SU-DHL-6 (cell line): Measurements from ENCODE around the gene CSF2RB.

Source experiments
- H2AFZ ChIP-seq: fragments of 200-600 bp; sonication (generic); 2 replicates; pipeline ENCODE4 v1.6.1; 2014; ENCODE audit warnings: low read depth, mild to moderate bottlenecking, moderate library complexity, mixed read lengths, antibody characterized with exemption, low read length; ENCODE audit not compliant: severe bottlenecking
- H3F3A ChIP-seq: fragments of 200-600 bp; shearing (Covaris generic); 2 replicates; pipeline ENCODE4 v1.6.0; 2016; ENCODE audit warnings: antibody characterized with exemption, mild to moderate bottlenecking; ENCODE audit not compliant: insufficient read depth
- H3K27ac ChIP-seq: fragments of 200-600 bp; sonication (generic); 2 replicates; pipeline ENCODE4 v1.5.1; 2016; ENCODE audit warnings: low read depth, mild to moderate bottlenecking, low read length, moderate library complexity, mixed read lengths
- H3K27me3 ChIP-seq: fragments of 200-600 bp; sonication (generic), shearing (Covaris generic); 2 replicates; pipeline ENCODE4 v1.6.0; 2014; ENCODE audit warnings: mild to moderate bottlenecking, low read length
- H3K36me3 ChIP-seq: fragments of 200-600 bp; sonication (generic); 2 replicates; pipeline ENCODE4 v1.6.1; 2014; ENCODE audit warnings: mild to moderate bottlenecking, low read length, mixed read lengths
- H3K4me2 ChIP-seq: fragments of 300-600, 200-600 bp; shearing (Covaris generic), sonication (generic); 2 replicates; pipeline ENCODE4 v1.6.0; 2014; ENCODE audit warnings: low read length, low read depth, mild to moderate bottlenecking; ENCODE audit not compliant: poor library complexity, severe bottlenecking
- H3K4me3 ChIP-seq: fragments of 200-600 bp; sonication (generic); 2 replicates; pipeline ENCODE4 v1.5.1; 2014; ENCODE audit warnings: antibody characterized with exemption, low read length, mild to moderate bottlenecking, mixed read lengths; ENCODE audit not compliant: insufficient read depth, poor library complexity, severe bottlenecking
- H3K79me2 ChIP-seq: fragments of 200-600 bp; sonication (generic); 2 replicates; pipeline ENCODE4 v1.6.1; 2014; ENCODE audit warnings: mild to moderate bottlenecking, low read length, moderate library complexity; ENCODE audit not compliant: insufficient read depth
- H3K9ac ChIP-seq: fragments of 200-600 bp; sonication (generic); 2 replicates; pipeline ENCODE4 v1.7.0; 2014; ENCODE audit warnings: mild to moderate bottlenecking, low read length
- H3K9me2 ChIP-seq: fragments of 200-600 bp; sonication (generic); replicated peaks from 2 replicates; pipeline ENCODE4 v1.6.1; 2014; ENCODE audit warnings: low read length; ENCODE audit not compliant: insufficient read depth
- H3K9me3 ChIP-seq: fragments of 200-600 bp; sonication (generic); 2 replicates; pipeline ENCODE4 v1.6.1; 2014; ENCODE audit warnings: low read length, mixed read lengths; ENCODE audit not compliant: insufficient read depth
- H4K20me1 ChIP-seq: fragments of 200-600 bp; sonication (generic); 2 replicates; pipeline ENCODE4 v1.6.1; 2014; ENCODE audit warnings: low read depth, mild to moderate bottlenecking, antibody characterized with exemption, low read length, moderate library complexity, mixed read lengths
- EZH2phosphoT487 ChIP-seq: fragments of 200-600 bp; sonication (generic), shearing (Covaris generic); conservative IDR thresholded peaks from 2 replicates; pipeline ENCODE4 v1.6.1; 2018; ENCODE audit warnings: mild to moderate bottlenecking, antibody characterized with exemption, low read length, moderate library complexity, mixed read lengths
- TF ChIP-seq, protein P1 (sequence below): fragments of 200-600 bp; sonication (generic); IDR thresholded peaks from one replicate; pipeline ENCODE4 v1.5.1; 2017; ENCODE audit warnings: antibody characterized with exemption, mild to moderate bottlenecking, low read length, moderate library complexity; ENCODE audit not compliant: insufficient read depth, poor library complexity, severe bottlenecking

CSF2RB gene

DNA sequence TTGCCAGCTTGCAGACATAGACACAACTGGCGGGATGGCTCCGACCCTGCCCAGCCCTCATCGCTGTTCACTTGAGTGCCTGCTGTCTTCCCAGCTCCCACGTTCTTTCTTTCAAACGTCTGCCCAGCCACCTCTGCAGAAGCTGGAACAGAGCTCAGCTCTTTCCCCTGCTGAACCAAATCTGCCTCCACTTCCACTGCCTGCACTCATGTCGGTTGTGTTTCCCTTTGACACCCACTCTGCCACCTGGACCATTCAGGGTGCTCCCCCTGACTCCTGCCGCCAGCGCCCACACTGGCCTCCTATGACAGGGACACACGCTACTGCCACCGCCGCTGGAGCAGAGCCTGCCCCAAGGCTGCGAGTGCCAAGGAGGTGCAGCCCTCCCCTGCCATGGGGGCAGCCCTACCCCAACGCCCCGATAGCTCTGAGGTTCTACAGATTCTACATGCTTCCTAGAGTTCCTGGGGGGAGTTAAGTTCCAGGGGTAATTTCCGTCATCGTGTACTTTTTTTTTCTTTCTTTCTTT, 67.9 kb downstream of the CSF2RB start:
- H3K27ac ChIP-seq, result no peak overlapping the region
- no peak overlapping the region for H2AFZ ChIP-seq
- H3K9ac ChIP-seq, result no peak overlapping the region
- H3K9me3 ChIP-seq, result no peaks in the 10 kb centered on the region
- no peak for TF ChIP-seq EZH2phosphoT487
- TF ChIP-seq, protein P1, sequence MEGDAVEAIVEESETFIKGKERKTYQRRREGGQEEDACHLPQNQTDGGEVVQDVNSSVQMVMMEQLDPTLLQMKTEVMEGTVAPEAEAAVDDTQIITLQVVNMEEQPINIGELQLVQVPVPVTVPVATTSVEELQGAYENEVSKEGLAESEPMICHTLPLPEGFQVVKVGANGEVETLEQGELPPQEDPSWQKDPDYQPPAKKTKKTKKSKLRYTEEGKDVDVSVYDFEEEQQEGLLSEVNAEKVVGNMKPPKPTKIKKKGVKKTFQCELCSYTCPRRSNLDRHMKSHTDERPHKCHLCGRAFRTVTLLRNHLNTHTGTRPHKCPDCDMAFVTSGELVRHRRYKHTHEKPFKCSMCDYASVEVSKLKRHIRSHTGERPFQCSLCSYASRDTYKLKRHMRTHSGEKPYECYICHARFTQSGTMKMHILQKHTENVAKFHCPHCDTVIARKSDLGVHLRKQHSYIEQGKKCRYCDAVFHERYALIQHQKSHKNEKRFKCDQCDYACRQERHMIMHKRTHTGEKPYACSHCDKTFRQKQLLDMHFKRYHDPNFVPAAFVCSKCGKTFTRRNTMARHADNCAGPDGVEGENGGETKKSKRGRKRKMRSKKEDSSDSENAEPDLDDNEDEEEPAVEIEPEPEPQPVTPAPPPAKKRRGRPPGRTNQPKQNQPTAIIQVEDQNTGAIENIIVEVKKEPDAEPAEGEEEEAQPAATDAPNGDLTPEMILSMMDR, result no peak
- H3K4me2 ChIP-seq, result no peak overlapping the region
- no peak overlapping the region for H3K4me3 ChIP-seq
- no peaks in the 10 kb centered on the region for H4K20me1 ChIP-seq
- no peaks in the 10 kb centered on the region for H3K27me3 ChIP-seq
- H3K79me2 ChIP-seq, result no peaks in the 10 kb centered on the region
- H3K36me3 ChIP-seq, result no peaks in the 10 kb centered on the region
- H3F3A ChIP-seq, result no peaks in the 10 kb centered on the region
- no peaks in the 10 kb centered on the region for H3K9me2 ChIP-seq

DNA sequence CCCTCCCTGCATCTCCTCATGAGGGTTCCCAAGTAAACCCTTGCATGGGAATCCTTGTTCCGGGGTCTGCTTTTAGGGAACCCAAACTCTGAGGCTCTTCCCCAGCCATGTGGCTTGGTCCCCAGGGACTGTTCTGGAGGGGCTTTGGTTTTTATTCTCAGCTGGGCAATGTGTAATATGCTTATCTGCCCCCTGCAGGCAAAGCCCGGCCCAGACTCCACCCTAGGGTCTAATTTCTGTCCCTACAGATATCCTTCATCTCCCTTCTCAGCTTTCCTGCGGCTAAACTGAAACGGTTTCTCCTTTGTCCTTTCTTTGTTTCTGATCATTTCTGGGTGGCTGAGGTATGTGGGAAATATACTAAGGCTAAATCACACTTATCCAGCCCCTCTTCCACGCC, 68.7 kb downstream of the CSF2RB start:
- Histone ChIP-seq H3F3A (no peaks in the 10 kb centered on the region), H3K27me3 (no peaks in the 10 kb centered on the region), H2AFZ (no peak overlapping the region), H3K27ac (no peak overlapping the region), H3K36me3 (no peaks in the 10 kb centered on the region), H3K4me3 (no peak overlapping the region), H4K20me1 (no peaks in the 10 kb centered on the region), H3K79me2 (no peaks in the 10 kb centered on the region), H3K9me3 (no peaks in the 10 kb centered on the region), H3K9me2 (no peaks in the 10 kb centered on the region), H3K9ac (no peak overlapping the region), H3K4me2 (no peak overlapping the region)
- no peak for TF ChIP-seq EZH2phosphoT487
- TF ChIP-seq, protein P1, result no peak

DNA sequence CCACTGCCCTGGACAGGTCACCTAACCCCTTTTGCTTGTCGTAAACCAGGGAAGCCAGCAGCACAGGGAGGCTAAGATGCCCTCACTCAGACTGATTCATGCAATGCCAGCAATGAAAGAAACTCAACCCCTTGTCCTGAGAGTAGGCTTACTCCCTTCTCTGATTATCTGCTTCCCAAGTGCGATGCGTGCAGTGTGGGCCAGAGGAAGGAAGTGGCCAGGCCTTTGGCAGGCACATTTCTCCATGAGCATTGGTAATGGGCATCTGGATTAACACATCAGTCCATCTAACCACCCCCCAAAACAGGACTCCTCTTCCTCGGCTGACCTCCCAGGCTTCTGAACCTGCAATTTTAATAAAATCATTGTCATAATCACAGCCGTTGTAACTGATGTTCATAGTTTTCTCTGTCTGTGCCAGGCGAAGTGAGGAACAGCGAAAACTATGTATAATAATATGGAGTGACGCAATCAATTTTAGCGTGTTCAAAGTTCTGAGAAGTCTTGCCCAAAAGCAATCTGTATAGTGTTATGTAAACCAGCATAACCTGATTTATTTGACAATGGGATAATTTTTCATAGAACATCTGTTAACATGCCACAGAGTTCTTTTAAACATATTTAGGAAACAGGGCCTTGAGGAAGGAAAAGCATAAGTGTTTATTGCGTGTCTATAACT, 71.9 kb downstream of the CSF2RB start:
- H4K20me1 ChIP-seq, result no peaks in the 10 kb centered on the region
- no peak for TF ChIP-seq EZH2phosphoT487
- TF ChIP-seq, protein P1, result no peak
- H3K4me3 ChIP-seq, result no peak overlapping the region
- H3K27ac ChIP-seq, result no peak overlapping the region
- H3K79me2 ChIP-seq, result no peaks in the 10 kb centered on the region
- H3F3A ChIP-seq, result no peaks in the 10 kb centered on the region
- H2AFZ ChIP-seq, result no peak overlapping the region
- no peaks in the 10 kb centered on the region for H3K9me2 ChIP-seq
- H3K9ac ChIP-seq, result no peak overlapping the region
- H3K4me2 ChIP-seq, result no peak overlapping the region
- no peaks in the 10 kb centered on the region for H3K36me3 ChIP-seq
- H3K9me3 ChIP-seq, result no peaks in the 10 kb centered on the region
- no peaks in the 10 kb centered on the region for H3K27me3 ChIP-seq
